ENCODE data around the gene CLMN. TPM values are rescaled to one million over a fixed set of nuclear protein-coding genes. Genes with fewer than 3 reads are reported as not detected.
A peak's percentile ranks its signal among the peaks of the same experiment; 100 is the strongest.

CLMN gene
- total and polyA plus RNA-seq, 2 experiments from 2014 or later = 15.7 to 40.0 TPM

DNA sequence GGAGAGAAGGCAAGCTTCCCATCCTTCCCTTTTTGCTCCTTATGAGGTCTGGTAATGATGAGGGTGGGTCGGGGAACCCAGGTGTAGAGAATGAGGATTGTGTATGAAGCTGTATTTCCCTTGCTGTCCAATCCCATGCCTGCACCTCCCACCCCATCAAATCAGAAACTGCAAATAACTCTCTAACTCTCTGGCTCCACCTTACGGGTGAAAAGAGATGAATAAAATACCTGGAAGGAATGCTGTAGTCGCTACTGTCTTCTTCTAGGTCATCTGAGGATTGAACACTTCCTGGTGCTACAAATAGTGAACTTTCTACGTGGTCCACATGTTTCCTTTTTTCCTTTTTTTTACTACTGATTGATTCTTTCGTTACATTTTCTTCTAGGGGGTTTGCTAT, 123.4 kb downstream of the CLMN start:
- Histone ChIP-seq H4K20me1 (ENCODE audit: insufficient read depth, poor library complexity, severe bottlenecking) (no peaks in the 10 kb centered on the region), H3K4me3 (no peak overlapping the region), H2AFZ (no peak overlapping the region), H3K9me2 (replicated peaks; ENCODE audit: insufficient read depth) (no peaks in the 10 kb centered on the region), H3K9me3 (ENCODE audit: low read depth) (no peaks in the 10 kb centered on the region), H3K27ac (no peak overlapping the region), H3K79me2 (no peaks in the 10 kb centered on the region), H3K4me1 (ENCODE audit: insufficient read depth) (no peaks in the 10 kb centered on the region), H3K27me3 (no peaks in the 10 kb centered on the region), H3K4me2 (no peak overlapping the region), H3K36me3 (replicated peaks; ENCODE audit: insufficient read depth, low read depth) (no peaks in the 10 kb centered on the region)
- TF ChIP-seq, protein P1, sequence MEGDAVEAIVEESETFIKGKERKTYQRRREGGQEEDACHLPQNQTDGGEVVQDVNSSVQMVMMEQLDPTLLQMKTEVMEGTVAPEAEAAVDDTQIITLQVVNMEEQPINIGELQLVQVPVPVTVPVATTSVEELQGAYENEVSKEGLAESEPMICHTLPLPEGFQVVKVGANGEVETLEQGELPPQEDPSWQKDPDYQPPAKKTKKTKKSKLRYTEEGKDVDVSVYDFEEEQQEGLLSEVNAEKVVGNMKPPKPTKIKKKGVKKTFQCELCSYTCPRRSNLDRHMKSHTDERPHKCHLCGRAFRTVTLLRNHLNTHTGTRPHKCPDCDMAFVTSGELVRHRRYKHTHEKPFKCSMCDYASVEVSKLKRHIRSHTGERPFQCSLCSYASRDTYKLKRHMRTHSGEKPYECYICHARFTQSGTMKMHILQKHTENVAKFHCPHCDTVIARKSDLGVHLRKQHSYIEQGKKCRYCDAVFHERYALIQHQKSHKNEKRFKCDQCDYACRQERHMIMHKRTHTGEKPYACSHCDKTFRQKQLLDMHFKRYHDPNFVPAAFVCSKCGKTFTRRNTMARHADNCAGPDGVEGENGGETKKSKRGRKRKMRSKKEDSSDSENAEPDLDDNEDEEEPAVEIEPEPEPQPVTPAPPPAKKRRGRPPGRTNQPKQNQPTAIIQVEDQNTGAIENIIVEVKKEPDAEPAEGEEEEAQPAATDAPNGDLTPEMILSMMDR (IDR thresholded peaks at IDR 0.05; ENCODE audit: poor library complexity) = peak; percentile 26
- TF ChIP-seq EZH2phosphoT487 (IDR thresholded peaks at IDR 0.05; ENCODE audit: low read depth, severe bottlenecking, unreplicated experiment) = no peak
- DNase-seq (ENCODE audit: low spot score) = no peak
- 70% methylated on average over 5 of the region's 5 CpGs for WGBS (ENCODE audit: low lambda C conversion rate, missing lambda C conversion rate)

DNA sequence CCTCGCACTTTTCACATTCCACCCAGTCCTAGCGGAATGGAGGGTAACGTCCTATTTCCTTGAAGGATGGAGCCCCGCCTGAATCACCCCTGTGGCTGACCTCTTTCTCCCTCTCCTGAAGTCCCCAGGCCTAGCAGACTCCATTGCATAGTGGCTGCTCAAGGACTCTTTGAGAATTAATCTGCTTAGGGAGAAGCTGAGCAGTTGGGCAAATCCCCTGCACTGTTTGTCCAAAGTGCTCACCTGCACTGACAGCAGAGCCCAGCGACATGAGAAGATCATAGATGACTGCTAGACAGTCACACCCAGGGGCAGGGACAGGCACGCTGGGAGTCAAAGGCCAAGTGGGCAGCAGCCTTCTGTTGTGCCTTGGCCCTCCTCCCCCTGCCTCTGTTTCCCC, 124.7 kb downstream of the CLMN start:
- no peak overlapping the region for H3K4me3 ChIP-seq
- H2AFZ ChIP-seq = no peak overlapping the region
- no peak for DNase-seq (ENCODE audit: low spot score)
- TF ChIP-seq EZH2 (IDR thresholded peaks at IDR 0.05; ENCODE audit: borderline replicate concordance) = no peak
- TF ChIP-seq, protein P1 (IDR thresholded peaks at IDR 0.05; ENCODE audit: poor library complexity) = no peak
- no peak for TF ChIP-seq EZH2phosphoT487 (IDR thresholded peaks at IDR 0.05; ENCODE audit: low read depth, severe bottlenecking, unreplicated experiment)
- H3K4me2 ChIP-seq = no peak overlapping the region
- WGBS (ENCODE audit: low lambda C conversion rate, missing lambda C conversion rate) = 97% methylated on average over 6 of the region's 6 CpGs
- H4K20me1 ChIP-seq (ENCODE audit: insufficient read depth, poor library complexity, severe bottlenecking) = no peaks in the 10 kb centered on the region
- H3K36me3 ChIP-seq (replicated peaks; ENCODE audit: insufficient read depth, low read depth) = no peaks in the 10 kb centered on the region
- no peaks in the 10 kb centered on the region for H3K27me3 ChIP-seq
- H3K79me2 ChIP-seq = no peaks in the 10 kb centered on the region
- H3K27ac ChIP-seq = no peak overlapping the region
- peaks cover 7% of the 10 kb centered on the region for H3K4me1 ChIP-seq (ENCODE audit: insufficient read depth)
- H3K9me3 ChIP-seq (ENCODE audit: low read depth) = no peaks in the 10 kb centered on the region
- no peaks in the 10 kb centered on the region for H3K9me2 ChIP-seq (replicated peaks; ENCODE audit: insufficient read depth)

DNA sequence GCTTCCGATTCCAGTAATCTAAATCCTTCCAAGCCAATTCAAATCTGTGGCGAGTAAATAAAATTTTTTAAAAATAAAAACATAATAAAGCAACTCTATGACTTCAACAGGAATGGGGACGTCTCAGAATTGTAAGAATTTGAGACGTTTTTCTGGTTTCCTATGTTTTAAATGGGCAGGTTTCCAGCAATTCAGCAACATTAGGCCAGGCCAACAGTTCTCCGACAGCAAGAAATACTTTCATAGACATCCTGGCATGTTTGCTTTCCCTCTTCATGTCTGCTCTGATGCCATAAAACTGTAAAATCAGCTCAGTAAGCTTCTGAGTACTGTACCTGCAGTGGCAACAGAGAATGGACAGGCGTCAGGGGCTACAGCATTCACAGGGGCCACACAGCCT, 126.6 kb downstream of the CLMN start:
- 77% methylated on average over 6 of the region's 6 CpGs for WGBS (ENCODE audit: low lambda C conversion rate, missing lambda C conversion rate)
- Histone ChIP-seq H3K9me2 (replicated peaks; ENCODE audit: insufficient read depth) (no peaks in the 10 kb centered on the region), H3K4me1 (ENCODE audit: insufficient read depth) (peaks cover 10% of the 10 kb centered on the region), H3K36me3 (replicated peaks; ENCODE audit: insufficient read depth, low read depth) (no peaks in the 10 kb centered on the region), H2AFZ (no peak overlapping the region), H3K27me3 (no peaks in the 10 kb centered on the region), H3K27ac (no peak overlapping the region), H3K4me2 (no peak overlapping the region), H3K4me3 (no peak overlapping the region), H4K20me1 (ENCODE audit: insufficient read depth, poor library complexity, severe bottlenecking) (no peaks in the 10 kb centered on the region), H3K9me3 (ENCODE audit: low read depth) (peaks cover 6% of the 10 kb centered on the region), H3K79me2 (no peaks in the 10 kb centered on the region)
- no peak for DNase-seq (ENCODE audit: low spot score)
- TF ChIP-seq EZH2 (IDR thresholded peaks at IDR 0.05; ENCODE audit: borderline replicate concordance) (no peak), EZH2phosphoT487 (IDR thresholded peaks at IDR 0.05; ENCODE audit: low read depth, severe bottlenecking, unreplicated experiment) (no peak)
- TF ChIP-seq, protein P1 (IDR thresholded peaks at IDR 0.05; ENCODE audit: poor library complexity) = no peak

DNA sequence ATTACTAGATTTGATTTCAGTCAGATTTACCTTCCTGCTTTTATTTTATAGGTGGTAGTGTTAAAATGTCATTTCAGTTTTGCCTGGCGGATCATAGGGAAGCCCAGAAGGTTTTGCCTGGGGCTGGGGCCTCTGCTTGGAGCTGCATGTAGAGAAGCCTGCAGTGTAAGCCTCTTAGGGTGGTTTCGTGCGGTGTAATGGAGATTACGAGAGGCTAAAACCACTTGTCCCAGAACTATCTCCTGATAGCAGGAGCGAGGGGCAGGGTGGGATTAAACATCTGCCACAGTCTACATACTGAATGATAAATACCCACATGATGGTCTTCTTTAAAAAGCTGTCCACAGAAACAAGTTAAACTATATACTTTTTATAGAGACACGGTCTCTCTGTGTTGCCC, 127.4 kb downstream of the CLMN start:
- Histone ChIP-seq H3K79me2 (no peaks in the 10 kb centered on the region), H4K20me1 (ENCODE audit: insufficient read depth, poor library complexity, severe bottlenecking) (no peaks in the 10 kb centered on the region), H3K9me2 (replicated peaks; ENCODE audit: insufficient read depth) (no peaks in the 10 kb centered on the region), H3K9me3 (ENCODE audit: low read depth) (peaks cover 7% of the 10 kb centered on the region), H3K4me1 (ENCODE audit: insufficient read depth) (peaks cover 10% of the 10 kb centered on the region), H3K4me3 (no peak overlapping the region), H3K27me3 (no peaks in the 10 kb centered on the region), H2AFZ (no peak overlapping the region), H3K27ac (no peak overlapping the region), H3K4me2 (no peak overlapping the region), H3K36me3 (replicated peaks; ENCODE audit: insufficient read depth, low read depth) (no peaks in the 10 kb centered on the region)
- DNase-seq (ENCODE audit: low spot score) = no peak
- 85% methylated on average over 6 of the region's 6 CpGs for WGBS (ENCODE audit: low lambda C conversion rate, missing lambda C conversion rate)
- TF ChIP-seq, protein P1 (IDR thresholded peaks at IDR 0.05; ENCODE audit: poor library complexity) = no peak
